HEK293 (cell line): ENCODE data around the gene RB1.

Source experiments
- CTCF ChIA-PET: fragments of 350-600 bp; formaldehyde crosslinking; extraction: SDS; loops from one replicate; lab custom pipeline; 2021; ENCODE audit warnings: antibody characterized with exemption; lab: Yijun Ruan, JAX
- POLR2A ChIA-PET: fragments of 300-600 bp; formaldehyde crosslinking; extraction: SDS; loops from one replicate; lab custom pipeline; 2020; ENCODE audit warnings: antibody characterized with exemption, inconsistent platforms; lab: Yijun Ruan, JAX
- H3K27ac ChIP-seq: fragments of 200-500 bp; sonication (Bioruptor generic); 2 replicates; pipeline ENCODE4 v1.5.1; 2014; ENCODE audit warnings: low read depth, low read length, control low read depth, inconsistent platforms; ENCODE audit errors: extremely low read depth
- H3K36me3 ChIP-seq, 2 experiments: fragments of 200-500 bp in 1 of 2; sonication (Bioruptor generic) in 1 of 2; 1 replicate in 1 of 2; 2 replicates in 1 of 2; pipeline ENCODE4 v1.5.1; 2014 to 2017; ENCODE audit warnings: inconsistent platforms in 2 of 2, low read length in 2 of 2; ENCODE audit not compliant: control insufficient read depth in 2 of 2, insufficient read depth in 1 of 2
- H3K4me1 ChIP-seq: fragments of 200-500 bp; sonication (Bioruptor generic); 2 replicates; pipeline ENCODE4 v1.5.1; 2014; ENCODE audit warnings: mild to moderate bottlenecking, low read length, inconsistent platforms; ENCODE audit not compliant: control insufficient read depth, insufficient read depth
- H3K4me3 ChIP-seq: 2 replicates; pipeline ENCODE4 v1.5.1; 2011; ENCODE audit warnings: low read depth, mild to moderate bottlenecking, control low read depth, low read length, moderate library complexity
- H3K9me3 ChIP-seq: fragments of 200-500 bp; sonication (Bioruptor generic); 2 replicates; pipeline ENCODE4 v1.5.1; 2014; ENCODE audit warnings: low read depth, low read length, inconsistent platforms; ENCODE audit not compliant: control insufficient read depth, insufficient read depth
- KLF1 ChIP-seq: fragments of 450-650 bp; formaldehyde crosslinking; IDR thresholded peaks from 2 replicates; pipeline ENCODE4 v1.5.1; 2016; ENCODE audit warnings: missing biosample characterization, missing genetic modification characterization
- KLF16 ChIP-seq: fragments of 450-650 bp; formaldehyde crosslinking; IDR thresholded peaks from 2 replicates; pipeline ENCODE4 v1.5.1; 2017; ENCODE audit warnings: missing biosample characterization, missing genetic modification characterization
- KLF8 ChIP-seq: fragments of 450-650 bp; formaldehyde crosslinking; IDR thresholded peaks from 2 replicates; pipeline ENCODE4 v1.5.1; 2016; ENCODE audit warnings: missing biosample characterization, missing genetic modification characterization
- KLF9 ChIP-seq: fragments of 450-650 bp; formaldehyde crosslinking; IDR thresholded peaks from 2 replicates; pipeline ENCODE4 v1.5.1; 2016; ENCODE audit warnings: missing biosample characterization, missing genetic modification characterization, low read depth
- MEIS1 ChIP-seq: sonication (generic); formaldehyde crosslinking; IDR thresholded peaks from 2 replicates; pipeline ENCODE4 v1.8.1; 2022; ENCODE audit warnings: missing genetic modification reagents, mild to moderate bottlenecking, borderline replicate concordance
- PBX3 ChIP-seq: sonication (generic); formaldehyde crosslinking; IDR thresholded peaks from 2 replicates; pipeline ENCODE4 v1.8.1; 2022; ENCODE audit warnings: mild to moderate bottlenecking, moderate library complexity, missing genetic modification reagents
- PRDM2 ChIP-seq: fragments of 450-650 bp; formaldehyde crosslinking; IDR thresholded peaks from 2 replicates; pipeline ENCODE4 v1.5.1; 2016; ENCODE audit warnings: missing biosample characterization, missing genetic modification characterization, borderline replicate concordance
- SALL2 ChIP-seq: fragments of 450-650 bp; formaldehyde crosslinking; IDR thresholded peaks from 2 replicates; pipeline ENCODE4 v1.5.0; 2017; ENCODE audit warnings: missing biosample characterization, mild to moderate bottlenecking, missing genetic modification characterization, borderline replicate concordance
- ZBTB17 ChIP-seq: fragments of 450-650 bp; formaldehyde crosslinking; IDR thresholded peaks from 2 replicates; pipeline ENCODE4 v1.5.1; 2016; ENCODE audit warnings: missing biosample characterization, missing genetic modification characterization
- ZNF174 ChIP-seq: fragments of 450-650 bp; formaldehyde crosslinking; IDR thresholded peaks from 2 replicates; pipeline ENCODE4 v1.5.0; 2017; ENCODE audit warnings: missing biosample characterization, mild to moderate bottlenecking, missing genetic modification characterization
- ZNF214 ChIP-seq: fragments of 450-650 bp; formaldehyde crosslinking; IDR thresholded peaks from 2 replicates; pipeline ENCODE4 v1.5.1; 2017; ENCODE audit warnings: missing biosample characterization, mild to moderate bottlenecking, missing genetic modification characterization, borderline replicate concordance
- ZNF449 ChIP-seq: fragments of 450-650 bp; formaldehyde crosslinking; IDR thresholded peaks from 2 replicates; pipeline ENCODE4 v1.5.1; 2017; ENCODE audit warnings: missing biosample characterization, mild to moderate bottlenecking, missing genetic modification characterization, moderate library complexity
- ZNF658 ChIP-seq: fragments of 450-650 bp; formaldehyde crosslinking; IDR thresholded peaks from 2 replicates; pipeline ENCODE4; 2016; ENCODE audit warnings: missing biosample characterization, missing genetic modification characterization
- ZNF660 ChIP-seq: fragments of 450-650 bp; IDR thresholded peaks from 2 replicates; pipeline ENCODE4 v1.5.1; 2018; ENCODE audit warnings: missing biosample characterization, mild to moderate bottlenecking, missing genetic modification characterization
- ZNF692 ChIP-seq: fragments of 450-650 bp; formaldehyde crosslinking; IDR thresholded peaks from 2 replicates; pipeline ENCODE4 v1.5.1; 2016; ENCODE audit warnings: missing biosample characterization, missing genetic modification characterization
- ZSCAN23 ChIP-seq: fragments of 450-650 bp; formaldehyde crosslinking; IDR thresholded peaks from 2 replicates; pipeline ENCODE4 v1.5.1; 2016; ENCODE audit warnings: missing biosample characterization, missing genetic modification characterization
- ZSCAN5A ChIP-seq: fragments of 450-650 bp; formaldehyde crosslinking; IDR thresholded peaks from 2 replicates; pipeline ENCODE4 v1.5.1; 2016; ENCODE audit warnings: missing biosample characterization, missing genetic modification characterization

The RB1 gene

GRCh38 chr13:48487968-48488367 is 184.4 kb downstream of the RB1 start (continued):
- no peak for TF ChIP-seq ZSCAN5A
- TF ChIP-seq ZNF692: no peak
- no peak for TF ChIP-seq ZNF174 (tag by site-specific recombination)
- no peak for TF ChIP-seq PRDM2
- no peak for TF ChIP-seq ZNF660
- TF ChIP-seq ZNF658 (tag by site-specific recombination): no peak
- no peak for TF ChIP-seq SALL2 (tag by site-specific recombination)

GRCh38 chr13:48488995-48489394 is 185.4 kb downstream of the RB1 start:
- POLR2A ChIA-PET: no interaction called here
- no peak overlapping the region for H3K4me3 ChIP-seq
- no peak overlapping the region for H3K27ac ChIP-seq
- H3K36me3 ChIP-seq: no peaks in the 10 kb centered on the region
- no peak for TF ChIP-seq ZSCAN23
- no peak for TF ChIP-seq KLF9 (tag by site-specific recombination)
- no peak for TF ChIP-seq ZNF214
- TF ChIP-seq KLF8 (tag by site-specific recombination): no peak
- TF ChIP-seq PBX3: no peak
- no peak for TF ChIP-seq KLF1 (tag by site-specific recombination)
- TF ChIP-seq MEIS1 (CRISPR knock-in tag): no peak
- TF ChIP-seq ZNF449 (tag by site-specific recombination): no peak
- no peak for TF ChIP-seq ZBTB17
- no peak for TF ChIP-seq KLF16
- TF ChIP-seq, all 188 proteins: peak for 0
- CTCF ChIA-PET: no interaction called here
- no peaks in the 10 kb centered on the region for H3K9me3 ChIP-seq
- H3K4me1 ChIP-seq: peaks cover 4% of the 10 kb centered on the region
